Neural progenitor cell (in vitro differentiated cells): ENCODE results near the gene TYROBP.

ENCODE experiments used
- CTCF ChIP-seq: fragments of 200-600 bp; sonication (generic); IDR thresholded peaks from 2 replicates; pipeline ENCODE4 v1.5.1; 2017; ENCODE audit warnings: antibody characterized with exemption, mild to moderate bottlenecking
- EZH2 ChIP-seq: fragments of 200-600 bp; sonication (generic); IDR thresholded peaks from 2 replicates; pipeline ENCODE4 v1.6.1; 2017; ENCODE audit warnings: antibody characterized with exemption, mild to moderate bottlenecking, moderate library complexity
- EZH2phosphoT487 ChIP-seq: fragments of 200-600 bp; sonication (generic); IDR thresholded peaks from 2 replicates; pipeline ENCODE4 v1.6.1; 2017; ENCODE audit warnings: antibody characterized with exemption

DNA sequence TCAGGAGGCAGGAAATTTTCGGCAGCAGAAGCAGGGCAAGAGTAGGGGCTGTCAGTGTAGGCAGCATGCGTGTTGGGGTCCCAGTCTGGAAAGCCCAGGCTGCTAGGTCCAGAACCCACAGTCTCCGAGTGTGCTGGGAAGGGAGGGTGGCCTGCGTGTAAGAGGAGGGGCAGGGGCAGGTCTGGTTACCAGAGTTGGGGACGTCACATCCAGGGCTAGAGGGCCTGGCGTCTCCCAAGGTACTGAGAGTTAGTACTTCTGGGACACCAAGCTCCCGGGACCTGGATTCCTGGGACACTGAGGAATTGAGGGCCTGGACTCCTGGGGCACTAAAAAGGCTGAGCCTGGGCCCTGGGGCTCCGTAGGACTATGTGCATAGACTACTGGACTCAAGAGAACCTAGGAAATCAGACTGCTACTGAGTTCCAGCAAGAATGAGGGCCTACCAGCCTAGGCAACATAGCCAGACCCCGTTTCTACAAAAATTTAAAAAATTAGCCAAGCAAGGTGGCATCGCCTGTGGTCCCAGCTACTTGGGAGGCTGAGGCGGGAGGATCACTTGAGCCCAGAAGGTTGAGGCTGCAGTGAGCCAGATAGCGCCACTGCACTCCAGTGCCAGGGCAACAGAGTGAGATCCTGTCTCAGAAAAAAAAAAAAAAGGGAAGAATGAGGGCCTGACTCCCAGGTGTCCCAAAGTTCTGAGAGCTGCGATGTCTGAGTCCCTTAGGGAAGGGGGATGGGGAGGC lies 10.2 kb downstream of the TYROBP start:
- no peak for TF ChIP-seq CTCF
- no peak for TF ChIP-seq EZH2
- TF ChIP-seq EZH2phosphoT487: no peak
